Lower leg skin (tissue), 3 donors: ENCODE data around the gene GTF2E1.

Experiments used
- CTCF ChIP-seq, 3 donors: fragments of 450-650 bp; IDR thresholded peaks; one replicate each; pipeline ENCODE4 v1.5.1; 2016; ENCODE audit warnings: antibody characterized with exemption in 3 of 3, mild to moderate bottlenecking in 3 of 3, moderate library complexity in 2 of 3
- POLR2A ChIP-seq, 2 donors: fragments of 450-650 bp; IDR thresholded peaks; one replicate each; pipeline ENCODE4 v1.6.1; 2016 to 2017; ENCODE audit warnings: antibody characterized with exemption in 2 of 2, mild to moderate bottlenecking in 1 of 2, moderate library complexity in 1 of 2

- TF ChIP-seq CTCF (IDR thresholded peaks at IDR 0.05): no peak
- TF ChIP-seq POLR2A (IDR thresholded peaks at IDR 0.05): no peak
Observed at GRCh38 chr3:120749843-120750242, 7.3 kb downstream of the GTF2E1 start.
